Hindlimb muscle (tissue), 1 donor: ENCODE measurements around the gene SAMD11. TPM values are rescaled to one million over a fixed set of nuclear protein-coding genes. Genes with fewer than 3 reads are reported as not detected.
A peak's percentile ranks its signal among the peaks of the same experiment; 100 is the strongest.

ENCODE experiments used
- DNase-seq: peaks from one replicate; pipeline ENCODE4 v3.0.0-alpha.2; 2013
- polyA plus RNA-seq: library from polyadenylated mRNA; unstranded; fragments of 120-200 nt; gene quantifications from one replicate; pipeline ENCODE4 v1.2.1, GENCODE V29; 2013; ENCODE audit not compliant: insufficient read length

SAMD11 gene
- polyA plus RNA-seq, 1 donor = 2.7 TPM

GRCh38 chr1:918353-918752, 5.4 kb upstream of the SAMD11 start:
- no peak for DNase-seq

GRCh38 chr1:918843-919242, 4.9 kb upstream of the SAMD11 start:
- DNase-seq = no peak

DNA sequence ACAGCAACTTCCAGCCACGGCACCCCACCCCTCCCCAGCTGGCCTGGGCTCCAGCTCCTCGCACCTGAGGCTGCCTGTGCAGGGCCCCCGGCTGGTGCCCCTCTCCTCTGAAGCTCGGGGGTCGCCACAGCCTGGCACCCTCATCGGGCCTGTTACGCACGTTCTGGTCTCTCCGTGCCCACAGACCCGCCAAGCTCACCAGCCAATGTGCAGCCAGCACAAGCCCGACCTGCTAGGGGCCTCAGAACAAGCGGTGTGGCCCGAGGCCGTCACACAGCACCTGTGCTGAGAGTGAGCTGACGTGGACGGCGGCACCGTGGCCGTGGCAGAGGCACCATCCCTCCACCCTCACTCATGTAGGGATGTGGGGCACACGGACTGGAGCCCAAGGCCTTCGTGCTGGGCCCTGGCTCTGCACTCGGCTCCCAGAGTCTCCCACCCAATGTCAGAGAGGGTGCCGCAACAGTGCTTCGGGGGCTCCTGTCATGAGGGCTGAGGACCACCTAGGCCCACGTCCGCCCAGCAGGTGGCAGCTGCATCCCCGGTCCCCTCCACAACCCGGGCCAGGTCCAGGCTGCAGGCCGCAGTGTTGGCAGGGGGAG, 4.4 kb upstream of the SAMD11 start:
- no peak for DNase-seq

DNA sequence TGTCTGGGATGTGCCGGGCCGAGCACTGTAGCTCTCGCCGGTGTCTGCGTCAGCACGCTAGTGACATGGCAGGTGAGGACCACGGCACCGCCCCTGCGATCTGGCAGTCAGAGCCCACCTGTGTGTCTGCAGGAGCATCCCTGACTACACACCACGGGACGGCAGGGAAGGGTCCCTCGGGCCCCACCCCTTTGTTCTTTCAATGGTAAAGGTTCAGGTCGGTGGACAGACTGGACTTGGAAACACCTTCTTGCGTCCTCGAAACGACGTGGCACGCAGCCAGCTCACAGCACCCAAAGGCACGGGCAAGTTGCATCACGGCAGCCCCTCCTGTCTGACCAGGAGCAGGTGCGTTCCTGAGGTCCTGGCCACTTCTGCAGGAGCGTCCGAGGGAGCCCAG, 3.7 kb upstream of the SAMD11 start:
- DNase-seq = no peak

DNA sequence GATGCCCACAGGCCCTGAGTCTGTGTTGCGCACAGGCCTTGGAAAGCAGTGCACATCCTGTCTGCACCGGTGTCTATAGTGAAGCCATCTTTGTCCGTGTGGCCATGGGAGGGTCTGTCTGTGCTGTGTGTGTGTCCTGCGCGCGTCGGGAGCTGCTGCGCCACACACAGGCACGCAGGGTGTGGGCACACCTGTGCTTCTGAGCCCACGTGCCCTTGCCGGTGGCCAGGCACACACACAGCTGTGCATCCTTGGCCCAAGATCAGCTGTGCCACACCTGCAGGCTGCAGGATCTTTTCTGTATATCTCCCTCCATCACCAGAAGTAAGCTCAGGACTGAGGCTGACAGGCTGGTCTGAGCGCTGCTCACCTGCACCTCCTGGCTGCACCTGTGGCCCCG, 3.2 kb upstream of the SAMD11 start:
- DNase-seq = no peak

DNA sequence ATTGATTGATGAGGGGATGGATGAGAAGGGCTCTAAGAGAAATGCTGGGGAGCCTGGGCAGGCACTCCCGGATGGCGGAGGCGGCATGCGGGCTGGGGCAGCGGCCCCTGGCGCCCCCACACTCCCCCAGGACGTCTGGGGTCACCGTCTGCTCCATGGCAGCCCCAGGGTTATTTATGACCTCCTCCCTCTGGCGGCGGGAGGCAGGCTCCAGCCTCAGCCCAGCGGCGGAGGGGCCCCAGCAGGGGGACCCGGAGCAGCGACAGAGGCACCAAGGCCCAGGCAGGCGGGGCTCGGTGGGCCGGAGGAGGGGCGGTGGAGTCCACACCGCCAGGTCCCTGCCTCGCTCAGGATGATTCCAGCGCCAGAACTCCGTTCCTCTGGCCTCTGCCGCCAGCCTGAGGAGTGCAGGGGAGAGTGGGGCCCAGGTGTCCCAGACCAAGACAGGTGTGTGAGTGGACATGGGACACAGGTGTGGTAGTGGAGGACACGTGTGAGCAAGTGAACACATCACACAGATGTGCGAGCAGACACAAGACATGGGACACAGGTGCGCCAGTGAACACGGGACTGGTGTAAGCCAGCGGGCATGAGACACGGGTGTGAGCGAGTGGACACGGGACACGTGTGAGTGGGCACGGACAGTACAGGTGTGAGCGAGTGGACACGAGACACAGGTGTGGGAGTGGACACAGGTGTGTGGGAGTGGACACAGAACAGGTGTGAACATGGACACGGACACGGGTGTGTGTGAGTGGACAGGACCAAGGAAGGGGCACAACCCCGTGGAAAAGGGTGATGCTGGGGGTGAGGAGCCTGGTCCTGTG, 2.5 kb upstream of the SAMD11 start:
- DNase-seq = peak; percentile 83

DNA sequence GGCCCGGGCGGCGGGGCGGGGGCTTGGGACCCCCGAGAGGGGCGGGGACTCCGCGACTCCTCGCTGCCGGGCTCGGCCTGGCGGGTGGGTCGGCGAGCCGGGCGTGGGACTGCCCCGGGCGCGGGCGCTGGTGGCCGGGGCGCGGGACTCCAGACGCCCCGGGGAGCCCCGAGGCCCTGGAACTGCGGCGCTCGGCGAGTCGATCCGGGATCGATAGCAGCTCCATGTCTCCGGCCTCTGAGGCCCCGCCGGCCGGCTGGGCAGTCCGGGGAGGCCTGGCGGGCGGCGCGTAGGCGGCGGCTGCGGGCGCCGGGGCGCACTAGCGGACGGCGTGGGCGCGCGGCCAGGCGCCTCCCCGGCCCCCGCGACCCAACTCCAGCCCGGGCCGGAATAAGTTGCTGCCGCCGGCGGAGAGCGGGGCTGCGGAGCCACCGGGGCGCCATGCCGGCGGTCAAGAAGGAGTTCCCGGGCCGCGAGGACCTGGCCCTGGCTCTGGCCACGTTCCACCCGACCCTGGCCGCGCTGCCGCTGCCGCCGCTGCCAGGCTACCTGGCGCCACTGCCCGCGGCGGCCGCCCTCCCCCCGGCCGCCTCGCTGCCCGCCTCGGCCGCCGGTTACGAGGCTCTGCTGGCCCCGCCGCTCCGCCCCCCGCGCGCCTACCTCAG, 400 bp downstream of the SAMD11 start:
- DNase-seq = no peak

DNA sequence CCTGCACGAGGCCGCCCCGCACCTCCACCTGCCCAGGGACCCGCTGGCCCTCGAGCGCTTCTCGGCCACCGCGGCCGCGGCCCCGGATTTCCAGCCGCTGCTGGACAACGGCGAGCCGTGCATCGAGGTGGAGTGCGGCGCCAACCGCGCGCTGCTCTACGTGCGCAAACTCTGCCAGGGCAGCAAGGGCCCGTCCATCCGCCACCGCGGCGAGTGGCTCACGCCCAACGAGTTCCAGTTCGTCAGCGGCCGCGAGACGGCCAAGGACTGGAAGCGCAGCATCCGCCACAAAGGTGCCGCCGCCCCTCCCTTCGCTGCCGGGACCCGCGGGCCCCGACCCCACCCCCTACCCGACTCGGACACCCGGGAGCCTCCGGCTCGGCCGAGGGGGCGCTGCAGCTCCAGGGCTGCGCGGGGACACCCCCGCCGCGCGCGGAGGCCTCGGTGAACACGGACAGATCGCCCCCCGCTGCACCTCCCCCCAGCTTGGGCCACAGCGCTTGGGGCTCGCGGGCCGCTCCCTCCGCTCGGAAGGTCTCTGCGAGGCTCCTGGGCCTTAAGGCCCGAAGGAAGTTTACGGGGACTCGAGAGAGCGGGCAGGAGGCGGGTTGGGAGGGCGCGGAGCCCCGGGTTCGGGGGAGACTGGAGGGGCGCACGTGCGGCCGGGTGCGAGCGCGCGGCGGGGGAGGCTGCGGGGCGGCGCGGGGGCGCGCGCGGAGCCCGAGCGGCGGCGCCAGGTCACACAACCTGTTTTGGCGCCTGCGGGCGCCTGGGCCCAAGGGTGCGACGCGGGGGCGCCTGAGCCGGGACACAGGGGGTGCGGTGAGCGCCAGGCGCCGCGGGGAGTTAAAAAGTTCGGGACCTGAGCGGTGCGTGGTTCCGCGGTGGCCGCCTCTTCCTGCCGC, 1.2 kb downstream of the SAMD11 start:
- DNase-seq = peak; percentile 59

DNA sequence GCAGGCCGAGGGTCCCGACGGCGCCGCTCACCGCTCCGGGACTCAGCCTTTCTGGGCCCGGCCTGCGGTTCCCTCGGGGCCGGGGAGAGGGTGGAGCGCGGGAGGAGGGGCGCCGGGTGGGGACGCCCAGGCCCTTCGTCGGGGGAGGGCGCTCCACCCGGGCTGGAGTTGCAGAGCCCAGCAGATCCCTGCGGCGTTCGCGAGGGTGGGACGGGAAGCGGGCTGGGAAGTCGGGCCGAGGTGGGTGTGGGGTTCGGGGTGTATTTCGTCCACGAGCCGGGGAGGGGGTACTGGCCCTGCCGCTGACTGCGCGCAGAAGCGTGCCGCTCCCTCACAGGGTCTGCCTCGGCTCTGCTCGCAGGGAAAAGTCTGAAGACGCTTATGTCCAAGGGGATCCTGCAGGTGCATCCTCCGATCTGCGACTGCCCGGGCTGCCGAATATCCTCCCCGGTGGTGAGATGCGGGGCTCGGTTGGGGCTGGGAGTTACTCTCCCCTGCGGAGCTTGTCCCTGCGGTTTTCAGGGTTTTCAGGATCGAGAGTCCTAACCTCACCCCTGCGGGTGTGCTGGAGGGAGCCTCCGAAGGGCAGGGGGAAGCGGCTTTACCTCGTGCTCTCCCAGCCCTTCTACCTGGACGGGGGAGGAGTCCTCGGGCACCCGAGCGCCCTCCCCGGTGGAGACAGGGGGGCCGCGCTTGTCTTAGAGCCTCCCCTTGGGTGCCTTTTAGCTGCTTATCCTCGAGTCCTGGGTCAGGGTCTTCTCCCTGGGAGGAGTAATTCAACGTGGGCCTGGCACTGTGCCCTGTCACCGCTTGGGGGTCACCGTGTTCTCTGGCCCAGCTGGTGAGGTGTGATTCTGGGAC, 2.1 kb downstream of the SAMD11 start:
- no peak for DNase-seq

DNA sequence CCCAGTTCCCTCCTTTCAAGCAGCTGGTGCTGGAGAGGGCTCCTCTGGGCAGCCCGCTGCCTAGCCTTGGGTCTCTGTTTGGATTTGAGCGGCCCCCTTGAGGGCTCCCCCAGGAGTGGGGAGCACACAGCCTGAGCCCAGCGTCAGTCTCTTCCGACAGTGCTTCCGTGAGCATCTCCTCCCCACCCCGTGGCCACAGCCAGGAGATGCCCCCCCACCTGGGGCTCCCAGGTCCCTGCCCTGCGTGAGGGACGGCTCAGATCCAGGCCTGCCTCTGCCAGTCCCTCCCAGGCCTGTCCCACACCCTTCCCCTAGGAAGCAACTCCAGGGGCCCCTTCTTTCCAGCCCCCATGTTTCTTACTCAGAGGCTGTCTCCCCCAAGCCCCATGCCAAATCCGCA, 3.5 kb downstream of the SAMD11 start:
- DNase-seq = no peak

- DNase-seq = no peak
Observed at GRCh38 chr1:927748-928147, 4.0 kb downstream of the SAMD11 start.

- no peak for DNase-seq
Observed at GRCh38 chr1:928825-929661, 5.3 kb downstream of the SAMD11 start.

DNA sequence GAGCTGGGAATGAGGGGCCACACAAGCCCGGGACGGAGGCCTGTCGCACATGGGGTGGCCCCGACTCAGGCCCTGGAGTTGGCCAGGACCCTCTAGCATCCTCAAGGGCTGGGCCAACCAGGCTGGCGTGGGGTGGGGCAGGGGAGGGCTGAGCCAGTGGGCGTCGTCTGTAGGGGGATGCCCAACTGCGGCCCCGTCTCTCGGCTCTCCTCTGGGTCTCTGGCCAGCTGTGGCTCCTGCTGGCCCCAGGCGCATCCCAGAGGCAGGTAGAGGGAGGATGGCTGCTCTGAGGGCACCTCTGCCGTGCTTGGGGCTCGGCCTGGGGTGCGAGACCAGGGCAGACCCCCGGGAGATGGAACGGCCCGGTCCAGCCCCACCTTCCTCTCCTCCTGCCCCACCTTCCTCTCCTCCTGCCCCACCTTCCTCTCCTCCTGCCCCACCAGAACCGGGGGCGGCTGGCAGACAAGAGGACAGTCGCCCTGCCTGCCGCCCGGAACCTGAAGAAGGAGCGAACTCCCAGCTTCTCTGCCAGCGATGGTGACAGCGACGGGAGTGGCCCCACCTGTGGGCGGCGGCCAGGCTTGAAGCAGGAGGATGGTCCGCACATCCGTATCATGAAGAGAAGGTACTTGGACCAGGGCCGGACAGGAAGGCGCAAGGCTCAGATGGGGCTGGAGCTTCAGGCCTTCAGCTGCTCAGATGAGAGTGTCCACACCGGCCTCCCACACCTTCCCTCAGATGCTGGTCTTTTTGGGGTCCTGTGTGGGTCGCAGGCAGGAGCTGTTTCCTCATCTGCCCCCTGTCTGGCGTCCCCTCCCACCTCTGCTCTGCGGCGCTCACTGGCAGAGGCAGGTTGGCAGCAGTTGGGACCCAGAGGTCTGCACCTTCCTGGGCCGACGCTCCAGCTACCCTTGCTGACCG, 6.2 kb downstream of the SAMD11 start:
- no peak for DNase-seq

GRCh38 chr1:930633-931138, 7.0 kb downstream of the SAMD11 start:
- DNase-seq = no peak

DNA sequence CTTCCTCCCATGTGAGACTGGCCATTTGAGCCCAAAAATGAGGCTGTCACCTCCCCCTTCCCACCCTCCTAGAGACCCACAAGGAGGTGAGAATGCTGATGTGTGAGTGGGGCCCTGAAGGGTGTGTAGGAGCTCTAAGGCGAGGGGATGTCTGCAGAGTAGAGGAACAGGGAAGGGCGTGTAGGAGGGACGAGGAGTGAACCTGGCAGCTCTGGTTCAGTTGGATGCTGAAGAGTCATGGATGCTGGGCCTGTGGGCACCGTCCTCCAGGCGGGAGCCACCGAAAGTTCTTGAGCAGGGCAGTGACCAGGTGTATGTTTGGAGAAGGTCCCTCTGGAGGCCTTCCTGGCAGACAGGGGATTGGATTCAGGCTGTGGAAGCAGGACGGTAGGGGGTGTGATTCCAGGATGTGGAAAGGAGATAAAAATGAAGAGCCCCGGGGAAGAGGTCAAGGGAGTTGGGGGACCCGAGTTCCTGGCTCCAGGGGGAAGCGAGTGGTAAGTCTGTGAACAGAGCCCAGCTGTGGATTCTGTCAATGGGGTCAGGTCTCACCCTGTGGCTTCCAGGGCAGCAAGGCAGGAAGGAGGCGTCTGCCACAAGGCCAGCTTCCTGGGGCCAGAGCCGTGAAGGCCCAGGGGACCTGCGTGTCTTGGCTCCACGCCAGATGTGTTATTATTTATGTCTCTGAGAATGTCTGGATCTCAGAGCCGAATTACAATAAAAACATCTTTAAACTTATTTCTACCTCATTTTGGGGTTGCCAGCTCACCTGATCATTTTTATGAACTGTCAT, 7.9 kb downstream of the SAMD11 start:
- DNase-seq = no peak

GRCh38 chr1:932173-932510, 8.4 kb downstream of the SAMD11 start:
- no peak for DNase-seq

DNA sequence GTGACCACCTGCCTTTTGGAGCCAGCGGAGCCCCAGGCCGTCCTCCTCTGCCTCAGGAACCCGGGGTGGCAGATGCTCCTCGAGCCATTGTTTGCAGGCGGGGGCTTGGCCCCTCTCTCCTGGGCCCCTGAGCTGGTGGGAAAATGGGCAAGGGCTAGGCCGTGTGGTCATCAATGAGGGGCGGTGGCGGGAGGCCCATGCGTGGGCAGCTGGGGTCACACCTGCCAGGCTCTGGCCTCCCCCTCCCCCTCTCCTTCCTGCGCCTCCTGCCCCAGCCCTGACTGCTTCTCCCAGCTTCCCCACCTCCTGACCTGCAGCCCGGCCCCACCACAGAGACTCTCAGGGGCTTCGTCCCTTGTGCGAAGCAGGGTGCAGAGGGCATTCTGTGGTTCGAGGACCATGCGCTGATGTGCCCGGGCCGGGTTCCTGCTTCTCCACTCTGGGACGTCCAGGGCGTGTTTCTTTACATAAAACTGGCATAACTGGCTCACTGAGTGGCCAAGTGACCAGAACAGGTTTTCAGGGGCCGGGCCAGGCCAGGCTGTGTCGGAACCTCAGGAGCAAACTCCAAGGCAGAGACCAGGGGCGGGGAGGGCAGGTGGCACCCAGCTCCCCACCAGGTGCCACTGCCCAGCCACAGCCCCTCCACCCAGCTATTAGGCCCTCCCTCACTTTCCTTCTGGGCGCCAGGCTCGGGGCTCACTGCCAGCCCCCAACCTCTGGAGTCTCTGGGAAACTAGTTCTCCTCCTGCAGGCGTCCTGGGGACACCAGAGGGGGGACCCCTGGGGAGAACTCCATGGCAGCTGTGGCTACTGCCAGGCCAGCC, 9.3 kb downstream of the SAMD11 start:
- no peak for DNase-seq

- DNase-seq = no peak
Observed at GRCh38 chr1:933603-933940, 9.8 kb downstream of the SAMD11 start.
